GM21737 (cell line): ENCODE data around the gene STAT5B.
"Not testable (repeated sequence)": the region's sequence is repeated elsewhere in the genome, so short reads cannot be mapped to it uniquely, and the experiment has no call there.

Experiments
- ATAC-seq: cut with Tn5 transposase; IDR thresholded peaks from one replicate; pipeline ENCODE4 v1.9.1; 2021; ENCODE audit warnings: mild to moderate bottlenecking, moderate library complexity; ENCODE audit not compliant: unreplicated experiment

The STAT5B gene

GRCh38 chr17:42241871-42242270 is 34.3 kb downstream of the STAT5B start:
- ATAC-seq: no peak

DNA sequence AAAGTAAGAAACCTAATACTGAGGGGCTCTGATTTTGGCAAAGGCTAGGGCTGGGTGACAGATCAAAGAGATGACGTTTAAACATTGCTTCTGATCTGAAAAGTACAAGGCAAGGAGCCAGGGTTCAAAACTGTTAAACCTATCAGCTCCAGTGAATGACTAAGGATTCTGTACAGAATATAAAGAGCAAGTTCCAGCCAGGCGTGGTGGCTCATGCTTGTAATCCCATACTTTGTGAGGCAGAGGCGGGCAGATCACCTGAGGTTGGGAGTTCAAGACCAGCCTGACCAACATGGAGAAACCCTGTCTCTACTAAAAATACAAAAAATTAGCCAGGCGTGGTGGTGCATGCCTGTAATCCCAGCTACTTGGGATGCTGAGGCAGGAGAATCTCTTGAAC is 35.3 kb downstream of the STAT5B start:
- not testable (repeated sequence) for ATAC-seq

- ATAC-seq: no peak
Observed at GRCh38 chr17:42240201-42240600, 36.0 kb downstream of the STAT5B start.

DNA sequence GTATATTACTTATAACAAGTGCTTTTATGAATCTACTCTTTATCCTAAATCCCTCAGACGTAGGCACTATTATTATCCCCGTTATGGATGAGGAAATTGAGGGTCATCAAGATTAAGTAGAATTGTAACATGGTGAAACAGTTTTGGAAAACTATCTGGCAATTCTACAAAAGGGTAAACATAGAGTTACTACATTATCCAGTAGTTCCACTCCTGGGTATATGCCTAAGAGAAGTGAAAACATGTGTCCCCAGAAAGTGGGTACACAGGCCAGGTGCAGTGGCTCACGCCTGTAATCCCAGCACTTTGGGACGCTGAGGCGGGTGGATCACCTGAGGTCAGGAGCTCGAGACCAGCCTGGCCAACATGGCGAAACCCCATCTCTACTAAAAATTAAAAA is 36.6 kb downstream of the STAT5B start:
- not testable (repeated sequence) for ATAC-seq

GRCh38 chr17:42236760-42237159 is 39.4 kb downstream of the STAT5B start:
- no peak for ATAC-seq

GRCh38 chr17:42233994-42234393 is 42.2 kb downstream of the STAT5B start:
- no peak for ATAC-seq

GRCh38 chr17:42233156-42233555 is 43.0 kb downstream of the STAT5B start:
- no peak for ATAC-seq

DNA sequence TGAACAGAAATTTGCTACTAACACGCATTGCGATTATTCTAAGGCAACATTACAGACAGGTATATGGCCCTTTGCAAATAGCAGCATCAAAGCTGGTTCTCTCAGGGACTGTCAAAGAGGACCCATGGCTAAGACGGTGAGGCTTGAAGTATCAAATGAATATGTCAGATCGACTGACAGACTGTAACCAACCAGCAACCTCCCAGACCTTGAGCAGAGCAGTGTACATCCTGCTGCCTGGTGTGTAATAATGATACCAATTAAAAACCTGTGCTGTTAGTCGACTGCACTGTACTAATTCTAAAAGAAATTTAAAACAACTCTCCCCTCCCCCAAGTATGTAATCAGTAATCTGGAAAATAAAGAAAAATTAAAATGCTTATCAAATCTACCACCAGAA is 46.0 kb downstream of the STAT5B start:
- no peak for ATAC-seq

GRCh38 chr17:42227849-42228700 is 48.1 kb downstream of the STAT5B start:
- no peak for ATAC-seq

DNA sequence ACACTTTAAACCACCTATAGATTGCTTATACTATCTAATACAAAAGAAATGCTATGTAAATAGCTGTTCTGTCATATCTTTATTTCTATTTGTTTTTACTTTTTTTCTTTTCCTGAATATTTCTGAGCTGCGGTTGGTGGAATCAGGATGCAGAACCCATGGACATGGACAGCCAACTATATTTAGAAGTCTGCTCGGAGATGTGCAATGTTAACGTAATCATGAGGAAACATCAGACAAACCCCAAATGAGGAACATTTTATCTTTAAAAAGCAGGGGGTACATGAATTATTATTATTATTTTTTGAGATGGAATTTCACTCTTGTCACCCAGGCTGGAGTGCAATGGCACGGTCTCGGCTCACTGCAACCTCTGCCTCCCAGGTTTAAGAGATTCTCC is 50.5 kb downstream of the STAT5B start:
- ATAC-seq: no peak

GRCh38 chr17:42224651-42225050 is 51.5 kb downstream of the STAT5B start:
- no peak for ATAC-seq

- no peak for ATAC-seq
Observed at GRCh38 chr17:42221886-42222745, 54.1 kb downstream of the STAT5B start.

DNA sequence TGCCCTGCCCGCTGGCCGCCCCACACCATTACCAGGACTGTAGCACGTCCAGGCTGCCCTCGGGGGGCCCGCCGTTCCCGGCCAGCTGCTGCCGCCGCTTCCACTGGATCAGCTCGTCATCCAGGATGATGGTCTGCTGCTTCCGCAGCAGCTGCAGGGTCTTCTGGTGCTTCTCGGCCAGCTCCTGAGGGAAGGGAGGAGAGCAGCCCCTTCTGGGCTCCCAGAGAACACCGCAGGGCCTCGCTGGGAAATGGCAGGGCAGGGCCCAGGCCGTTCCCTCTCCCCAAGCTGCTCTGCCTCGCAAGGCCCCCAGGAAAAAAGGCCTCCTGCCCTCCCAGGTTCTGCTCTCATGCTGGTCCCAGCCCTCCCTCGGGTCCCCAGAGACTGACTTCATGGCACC is 56.9 kb downstream of the STAT5B start:
- ATAC-seq: not testable (repeated sequence)

DNA sequence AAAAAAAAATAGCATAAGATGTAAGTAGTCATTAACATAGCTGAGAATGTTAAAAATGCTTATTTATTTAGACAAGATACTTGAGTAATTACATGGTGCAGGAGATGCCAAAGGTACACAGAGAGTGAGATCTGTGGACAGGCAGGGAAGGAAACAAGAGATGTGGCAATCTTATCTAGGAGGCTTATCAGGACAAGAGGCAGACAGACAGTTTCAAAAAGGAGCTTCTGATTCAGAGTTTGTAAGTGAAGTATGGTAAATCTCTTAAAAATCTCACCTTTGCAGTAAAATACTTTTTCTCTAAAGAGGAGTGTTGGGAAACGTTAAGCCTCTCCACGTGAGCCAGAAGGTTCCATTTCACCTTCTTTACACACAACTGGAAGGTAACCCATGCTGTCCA is 62.0 kb downstream of the STAT5B start:
- no peak for ATAC-seq

DNA sequence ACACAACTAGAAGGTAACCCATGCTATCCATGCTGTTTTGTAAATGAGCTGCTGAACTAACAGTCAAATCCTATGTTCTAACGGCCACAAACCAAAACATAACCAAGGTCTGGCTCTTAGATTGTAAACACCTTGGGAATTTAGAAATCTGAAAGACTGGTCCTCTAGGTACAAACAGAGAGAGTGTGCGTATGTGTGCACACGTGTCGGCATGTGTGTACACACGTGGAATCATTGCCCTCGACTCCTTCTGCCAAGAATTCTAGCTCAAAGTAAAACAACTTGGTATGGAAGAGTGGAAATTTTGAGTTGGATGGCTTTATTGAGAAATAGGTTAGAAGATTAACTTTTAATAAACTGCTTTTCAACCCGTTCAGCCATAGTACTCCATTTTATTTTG is 63.8 kb downstream of the STAT5B start:
- no peak for ATAC-seq

GRCh38 chr17:42211921-42212341 is 64.3 kb downstream of the STAT5B start:
- not testable (repeated sequence) for ATAC-seq

DNA sequence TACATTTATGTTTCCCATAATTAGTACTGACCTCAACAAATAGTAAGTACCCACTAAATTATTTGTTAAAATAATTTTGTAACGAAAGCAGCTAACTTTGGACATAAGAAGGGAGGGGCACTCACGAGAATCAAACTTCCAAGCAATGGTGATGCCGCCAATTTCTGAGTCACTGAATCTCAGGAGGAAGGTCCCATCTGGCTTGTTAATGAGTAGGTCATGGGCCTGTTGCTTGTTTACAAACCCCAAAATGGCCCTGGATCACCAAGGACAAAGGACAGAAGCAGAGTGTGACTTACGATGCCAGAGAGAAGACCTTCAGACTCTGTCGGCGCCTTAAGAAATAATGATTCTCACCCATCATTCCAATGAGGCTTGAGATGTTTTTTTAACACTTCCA is 66.1 kb downstream of the STAT5B start:
- ATAC-seq: no peak

- ATAC-seq: not testable (repeated sequence)
Observed at GRCh38 chr17:42206153-42206612, 70.0 kb downstream of the STAT5B start.

DNA sequence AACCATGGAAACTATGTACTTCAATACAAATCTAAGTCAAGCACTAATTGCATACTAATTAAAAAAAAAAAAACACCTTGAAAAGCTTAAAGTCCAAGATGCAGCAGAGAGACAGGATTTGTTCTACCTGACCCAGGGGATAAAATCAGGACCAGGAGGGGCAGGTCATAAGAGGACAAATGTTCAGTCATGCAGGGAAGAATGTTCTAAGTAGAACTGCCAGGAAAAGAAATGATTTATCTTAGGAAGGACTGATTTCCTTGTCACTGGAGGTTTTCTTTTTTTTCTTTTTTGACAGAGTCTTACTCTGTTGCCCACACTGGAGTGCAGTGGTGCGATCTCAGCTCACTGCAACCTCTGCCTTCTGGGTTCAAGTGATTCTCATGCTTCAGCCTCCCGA is 72.8 kb downstream of the STAT5B start:
- ATAC-seq: no peak

- ATAC-seq: no peak
Observed at GRCh38 chr17:42202696-42203095, 73.5 kb downstream of the STAT5B start.

DNA sequence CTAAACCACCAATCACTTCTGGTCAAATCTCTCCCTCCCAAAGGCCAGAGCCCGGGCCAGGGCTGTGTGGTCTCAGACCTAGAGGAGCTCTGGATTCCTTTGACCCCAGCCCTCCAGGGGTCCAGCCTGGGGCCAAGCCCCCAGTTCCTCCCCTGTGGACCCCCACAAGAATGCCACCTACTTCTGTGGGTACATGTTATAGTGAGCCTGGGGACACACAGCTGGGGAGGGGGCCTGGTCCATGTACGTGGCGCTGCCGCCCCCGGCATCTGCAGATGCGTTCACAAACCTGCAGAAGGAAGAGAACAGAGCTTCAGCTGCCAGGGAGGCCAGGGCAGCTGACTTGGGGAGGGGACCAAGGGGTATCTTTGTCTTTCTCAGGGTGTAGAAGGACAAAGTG is 74.0 kb downstream of the STAT5B start:
- no peak for ATAC-seq

DNA sequence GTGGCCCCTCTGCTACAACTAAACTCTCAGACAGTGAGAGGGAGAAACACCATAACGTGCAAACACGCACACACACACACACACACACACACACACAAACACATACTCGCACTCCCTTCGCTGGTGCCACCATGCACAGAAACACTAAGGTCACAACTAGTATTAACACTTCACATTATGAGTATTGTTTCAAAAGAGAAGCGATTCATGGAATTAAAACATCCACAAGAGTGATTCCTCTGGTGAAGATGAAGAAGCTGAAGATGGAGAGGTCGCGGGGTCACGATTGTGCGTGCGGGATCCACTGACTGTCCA is 74.8 kb downstream of the STAT5B start:
- no peak for ATAC-seq
